Mucosa of descending colon (tissue), 3 donors: ENCODE measurements around the gene CDK5RAP2. TPM values are rescaled to one million over a fixed set of nuclear protein-coding genes. Genes with fewer than 3 reads are reported as not detected.

ENCODE experiments used
- ATAC-seq: fragments of 200-7000 bp; cut with Tn5 transposase; one replicate; pipeline ENCODE4 v1.9.1; 2020; ENCODE audit warnings: mild to moderate bottlenecking, moderate library complexity
- DNase-seq, 3 donors: peaks; one replicate each; pipeline ENCODE4 v3.0.0-alpha.2; 2020
- H3K36me3 ChIP-seq: fragments of 200-600 bp; one replicate; pipeline ENCODE4 v1.8.0; 2021; ENCODE audit warnings: low read depth, mild to moderate bottlenecking
- H3K4me1 ChIP-seq: fragments of 200-600 bp; one replicate; pipeline ENCODE4 v1.8.0; 2021; ENCODE audit warnings: low read depth, mild to moderate bottlenecking
- H3K4me3 ChIP-seq: fragments of 200-600 bp; one replicate; pipeline ENCODE4 v1.8.0; 2021; ENCODE audit warnings: mild to moderate bottlenecking
- H3K9me3 ChIP-seq: fragments of 200-600 bp; one replicate; pipeline ENCODE4 v1.8.0; 2021; ENCODE audit warnings: mild to moderate bottlenecking
- intact Hi-C, 2 donors: fragments of 100-400 bp; cut with DNase I in 1 of 2; cut with micrococcal nuclease in 1 of 2; formaldehyde crosslinking; loops; one replicate each; pipeline versions ENCODE4 v1.11.0 to v1.11.1; 2022; cut with DNase I, micrococcal nuclease
- total RNA-seq, 3 donors: library from RNA; stranded (reverse); fragmentation: NEBNext Ultra II Directional in 2 of 3; extraction: Animal tissue kit (Norgen Biotek cat#: 25700) in 2 of 3; gene quantifications; one replicate each; pipeline versions ENCODE4 v1.2.1 to v1.2.4, GENCODE V29; 2021 to 2023
- TF ChIP-seq, protein P1 (sequence below): fragments of 200-600 bp; IDR thresholded peaks from one replicate; pipeline ENCODE4 v1.8.0; 2022; ENCODE audit warnings: antibody characterized with exemption, mild to moderate bottlenecking
- donor health status: DM: no; HTN: no; CAD: no; lungs with moderate emphysema.
- donor health status: DM: no; HTN: no; CAD: no.
- donor health status: DM: no; HTN: yes; CAD: no.

The CDK5RAP2 gene
- total RNA-seq, 3 donors from 2014 or later: 27.0 to 62.4 (median 35.1) TPM

DNA sequence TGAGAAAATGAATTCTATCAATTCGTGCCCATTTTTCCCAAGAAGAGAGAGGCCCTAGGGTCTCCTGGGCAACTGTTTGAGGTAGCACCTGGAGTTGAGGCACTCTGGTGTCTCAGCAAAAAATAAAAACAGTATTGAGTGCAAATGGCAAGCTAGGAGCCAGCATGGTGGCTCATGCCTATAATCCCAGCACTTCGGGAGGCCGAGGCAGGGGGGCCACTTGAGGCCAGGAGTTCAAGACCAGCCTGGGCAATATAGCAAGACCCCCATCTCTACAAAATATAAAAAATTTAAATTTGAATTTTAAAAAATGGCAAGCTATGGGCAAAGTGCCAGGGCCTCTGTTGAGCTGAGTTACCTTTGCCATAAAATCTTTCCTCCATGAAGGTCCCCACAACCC is 136.0 kb downstream of the CDK5RAP2 start:
- DNase-seq (no peak), ATAC-seq (no peak)
- no peaks in the 10 kb centered on the region for H3K9me3 ChIP-seq
- intact Hi-C loops: no loop called here
- no peak overlapping the region for H3K4me3 ChIP-seq
- TF ChIP-seq, protein P1, sequence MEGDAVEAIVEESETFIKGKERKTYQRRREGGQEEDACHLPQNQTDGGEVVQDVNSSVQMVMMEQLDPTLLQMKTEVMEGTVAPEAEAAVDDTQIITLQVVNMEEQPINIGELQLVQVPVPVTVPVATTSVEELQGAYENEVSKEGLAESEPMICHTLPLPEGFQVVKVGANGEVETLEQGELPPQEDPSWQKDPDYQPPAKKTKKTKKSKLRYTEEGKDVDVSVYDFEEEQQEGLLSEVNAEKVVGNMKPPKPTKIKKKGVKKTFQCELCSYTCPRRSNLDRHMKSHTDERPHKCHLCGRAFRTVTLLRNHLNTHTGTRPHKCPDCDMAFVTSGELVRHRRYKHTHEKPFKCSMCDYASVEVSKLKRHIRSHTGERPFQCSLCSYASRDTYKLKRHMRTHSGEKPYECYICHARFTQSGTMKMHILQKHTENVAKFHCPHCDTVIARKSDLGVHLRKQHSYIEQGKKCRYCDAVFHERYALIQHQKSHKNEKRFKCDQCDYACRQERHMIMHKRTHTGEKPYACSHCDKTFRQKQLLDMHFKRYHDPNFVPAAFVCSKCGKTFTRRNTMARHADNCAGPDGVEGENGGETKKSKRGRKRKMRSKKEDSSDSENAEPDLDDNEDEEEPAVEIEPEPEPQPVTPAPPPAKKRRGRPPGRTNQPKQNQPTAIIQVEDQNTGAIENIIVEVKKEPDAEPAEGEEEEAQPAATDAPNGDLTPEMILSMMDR: no peak
- no peaks in the 10 kb centered on the region for H3K36me3 ChIP-seq
- H3K4me1 ChIP-seq: no peaks in the 10 kb centered on the region

DNA sequence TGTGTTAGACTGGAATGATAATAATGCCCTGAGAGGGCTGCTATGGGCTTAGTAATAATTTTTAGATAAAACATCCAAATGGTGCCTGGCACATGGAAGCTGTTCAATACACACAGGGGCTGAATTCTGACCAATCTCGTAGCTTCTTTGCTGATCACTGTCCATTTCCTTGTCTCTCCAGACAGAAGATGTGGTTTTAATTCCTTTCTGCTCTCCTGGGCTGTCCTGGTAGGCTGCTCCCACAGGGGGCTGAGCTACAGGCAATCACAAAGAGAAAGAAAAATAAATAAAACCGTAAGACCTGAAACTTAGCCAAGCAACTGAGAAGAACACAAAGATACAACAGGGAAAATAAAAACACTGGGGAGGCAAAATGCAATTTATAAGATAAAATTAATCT is 136.5 kb downstream of the CDK5RAP2 start:
- intact Hi-C loops: no loop called here
- Histone ChIP-seq H3K4me3 (no peak overlapping the region), H3K9me3 (no peaks in the 10 kb centered on the region), H3K36me3 (no peaks in the 10 kb centered on the region), H3K4me1 (no peaks in the 10 kb centered on the region)
- no peak for DNase-seq
- TF ChIP-seq, protein P1: no peak
- ATAC-seq: no peak

DNA sequence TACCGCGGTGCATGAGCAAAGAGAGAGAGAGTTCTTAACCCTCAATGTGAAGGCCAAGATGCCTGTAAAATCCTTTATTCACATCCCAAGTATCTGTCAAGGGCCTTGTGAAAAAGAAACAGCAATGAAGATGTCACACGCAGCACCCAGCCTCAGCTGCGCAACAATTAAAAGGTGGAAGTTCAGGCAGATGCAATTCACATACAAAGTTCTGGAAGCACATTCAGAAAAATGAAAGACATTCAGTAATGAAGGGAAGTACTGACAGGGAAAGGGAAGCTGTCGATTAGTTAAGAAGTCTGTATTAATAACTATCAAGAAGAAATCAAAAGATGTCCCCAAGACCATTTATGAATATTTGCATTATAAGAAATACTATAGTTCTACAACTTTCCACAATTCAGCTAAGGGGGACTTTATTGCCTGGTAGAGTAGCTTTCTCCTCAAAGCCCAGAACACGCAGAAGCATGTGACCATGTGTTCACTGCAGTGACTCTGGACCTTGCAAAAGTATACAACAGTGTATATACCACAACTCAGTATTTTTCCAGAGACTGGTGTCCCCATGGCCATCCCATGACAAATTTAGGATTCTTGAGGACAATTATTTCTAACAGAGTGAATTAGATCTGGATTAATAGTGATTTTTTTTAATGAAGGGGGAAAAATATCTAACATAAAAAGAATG is 137.5 kb downstream of the CDK5RAP2 start:
- no peaks in the 10 kb centered on the region for H3K9me3 ChIP-seq
- DNase-seq: no peak
- intact Hi-C loops: no loop called here
- TF ChIP-seq, protein P1: no peak
- no peak overlapping the region for H3K4me3 ChIP-seq
- H3K36me3 ChIP-seq: no peaks in the 10 kb centered on the region
- no peaks in the 10 kb centered on the region for H3K4me1 ChIP-seq
- ATAC-seq: no peak

DNA sequence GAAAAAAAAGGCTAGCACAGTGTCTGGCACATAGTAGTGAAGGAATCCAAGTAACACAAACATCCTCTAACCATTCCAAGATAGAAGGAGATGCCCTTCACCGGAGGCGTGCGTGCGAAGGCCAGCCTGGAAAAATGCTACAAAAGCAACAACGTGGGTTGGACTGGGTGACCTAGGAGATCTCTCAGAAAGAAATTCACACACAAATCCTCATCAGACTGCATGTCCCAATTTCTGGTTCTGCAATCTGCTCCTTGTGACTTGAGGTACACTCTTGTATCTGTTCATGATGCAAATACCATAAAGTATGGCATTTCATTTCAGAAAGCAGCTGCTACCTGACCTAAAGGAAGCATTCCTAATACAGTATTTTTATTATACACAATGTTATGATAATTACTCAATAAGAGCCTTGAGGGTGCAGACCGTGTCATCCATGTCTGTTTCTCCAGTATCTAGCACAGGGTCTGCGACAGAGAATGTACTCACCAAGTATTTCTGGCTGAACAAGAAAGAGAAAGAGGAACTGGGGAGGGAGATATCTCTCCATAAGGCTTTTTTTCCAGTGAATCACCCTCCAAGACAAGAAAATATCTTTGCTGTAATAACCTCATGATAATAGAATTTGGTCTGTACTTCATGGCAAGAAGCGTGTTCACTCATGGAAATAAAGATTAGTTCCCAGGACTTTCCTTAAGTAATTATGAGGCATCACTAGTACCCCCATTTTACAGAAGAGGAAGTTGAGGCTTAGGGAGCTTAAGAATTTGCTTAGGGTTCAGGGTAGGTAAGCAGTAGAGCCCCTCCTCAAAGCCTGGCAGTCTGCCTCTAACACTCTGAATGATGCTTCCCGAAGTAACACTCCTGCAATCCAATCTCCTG is 138.3 kb downstream of the CDK5RAP2 start:
- Histone ChIP-seq H3K9me3 (no peaks in the 10 kb centered on the region), H3K4me1 (no peaks in the 10 kb centered on the region), H3K4me3 (no peak overlapping the region), H3K36me3 (no peaks in the 10 kb centered on the region)
- TF ChIP-seq, protein P1: no peak
- ATAC-seq (no peak), DNase-seq (no peak)
- intact Hi-C loops: no loop called here

DNA sequence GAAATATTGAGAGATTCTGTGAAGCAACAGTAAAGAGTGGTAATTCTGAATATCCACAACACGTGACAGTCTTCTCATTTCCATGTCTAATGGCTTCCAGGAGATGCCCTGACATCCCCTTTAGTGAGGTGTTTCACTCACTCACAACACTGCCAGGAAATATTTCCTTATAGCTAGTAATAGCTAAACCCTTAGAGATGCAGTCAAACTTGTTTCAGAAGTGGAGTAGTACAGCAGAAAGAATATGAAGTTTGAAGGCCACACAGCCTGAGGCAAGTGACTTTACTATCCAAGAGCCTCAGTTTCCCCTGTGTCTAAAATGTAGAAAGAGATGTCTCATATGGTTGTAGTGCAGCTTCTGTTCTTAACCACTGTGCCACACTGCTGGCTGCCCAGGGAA is 139.2 kb downstream of the CDK5RAP2 start:
- H3K36me3 ChIP-seq: no peaks in the 10 kb centered on the region
- H3K4me1 ChIP-seq: no peaks in the 10 kb centered on the region
- TF ChIP-seq, protein P1: no peak
- H3K4me3 ChIP-seq: no peak overlapping the region
- no peaks in the 10 kb centered on the region for H3K9me3 ChIP-seq
- ATAC-seq: no peak
- DNase-seq: no peak
- intact Hi-C loops: no loop called here
